MM.1S (cell line): ENCODE results near the gene HELZ2.

Source experiments
- DNase-seq: peaks from one replicate; pipeline ENCODE4 v3.0.0-alpha.2; 2015
- H2AFZ ChIP-seq: fragments of 300-600 bp; sonication (generic); 2 replicates; pipeline ENCODE4 v1.6.0; 2016; ENCODE audit warnings: antibody characterized with exemption, low read length
- H3F3A ChIP-seq: fragments of 300-600 bp; sonication (generic); 2 replicates; pipeline ENCODE4 v1.6.1; 2016; ENCODE audit warnings: mild to moderate bottlenecking, antibody characterized with exemption, low read length, moderate library complexity, mixed read lengths; ENCODE audit not compliant: insufficient read depth
- H3K27ac ChIP-seq: fragments of 300-600 bp; sonication (generic); 2 replicates; pipeline ENCODE4 v1.5.1; 2016; ENCODE audit warnings: mild to moderate bottlenecking, low read length
- H3K27me3 ChIP-seq: fragments of 300-600 bp; sonication (generic); replicated peaks from 2 replicates; pipeline ENCODE4 v1.6.0; 2016; ENCODE audit warnings: low read length; ENCODE audit not compliant: insufficient read depth
- H3K36me3 ChIP-seq: fragments of 300-600 bp; sonication (generic); replicated peaks from 2 replicates; pipeline ENCODE4 v1.6.1; 2016; ENCODE audit warnings: mild to moderate bottlenecking, low read length, mixed read lengths; ENCODE audit not compliant: insufficient read depth
- H3K4me1 ChIP-seq: fragments of 300-600 bp; sonication (generic); 2 replicates; pipeline ENCODE4 v1.6.1; 2016; ENCODE audit warnings: low read length, mixed read lengths
- H3K4me2 ChIP-seq: fragments of 300-600 bp; sonication (generic); 2 replicates; pipeline ENCODE4 v1.6.0; 2016; ENCODE audit warnings: low read depth, low read length
- H3K4me3 ChIP-seq: fragments of 300-600 bp; sonication (generic); 2 replicates; pipeline ENCODE4 v1.5.1; 2016; ENCODE audit warnings: low read length, mixed read lengths
- H3K79me2 ChIP-seq: fragments of 300-600 bp; sonication (generic); 2 replicates; pipeline ENCODE4 v1.6.1; 2016; ENCODE audit warnings: mixed run types, low read length, mixed read lengths
- H3K9ac ChIP-seq: fragments of 300-600 bp; sonication (generic); 2 replicates; pipeline ENCODE4 v1.6.1; 2016; ENCODE audit warnings: low read length, mixed read lengths
- H3K9me2 ChIP-seq: fragments of 300-600 bp; sonication (generic); replicated peaks from 2 replicates; pipeline ENCODE4 v1.6.1; 2016; ENCODE audit warnings: mild to moderate bottlenecking, low read length, mixed read lengths; ENCODE audit not compliant: insufficient read depth
- H3K9me3 ChIP-seq: fragments of 300-600 bp; sonication (generic); replicated peaks from 2 replicates; pipeline ENCODE4 v1.6.1; 2016; ENCODE audit warnings: mild to moderate bottlenecking, low read length, mixed read lengths; ENCODE audit not compliant: insufficient read depth
- H4K20me1 ChIP-seq: fragments of 300-600 bp; sonication (generic); 2 replicates; pipeline ENCODE4 v1.6.1; 2016; ENCODE audit warnings: mild to moderate bottlenecking, low read length, moderate library complexity, mixed read lengths; ENCODE audit not compliant: insufficient read depth
- CTCF ChIP-seq: fragments of 300-600 bp; sonication (generic); IDR thresholded peaks from 2 replicates; pipeline ENCODE4 v1.5.1; 2016; ENCODE audit warnings: antibody characterized with exemption, low read length, mixed read lengths
- EZH2 ChIP-seq: fragments of 300-600 bp; sonication (generic); optimal IDR thresholded peaks from 2 replicates; pipeline ENCODE3; 2017; ENCODE audit warnings: low read depth, mild to moderate bottlenecking, antibody characterized with exemption, low read length, mixed read lengths
- EZH2phosphoT487 ChIP-seq: fragments of 300-600 bp; sonication (generic); IDR thresholded peaks from 2 replicates; pipeline ENCODE4 v1.6.1; 2018; ENCODE audit warnings: antibody characterized with exemption, low read length

Gene HELZ2

GRCh38 chr20:63529180-63529860 is 44.7 kb downstream of the HELZ2 start:
- Histone ChIP-seq H3K36me3 (no peaks in the 10 kb centered on the region), H3K79me2 (no peaks in the 10 kb centered on the region), H3K4me2 (no peak overlapping the region), H3K9me3 (no peaks in the 10 kb centered on the region), H3F3A (peaks cover 7% of the 10 kb centered on the region), H3K9me2 (no peaks in the 10 kb centered on the region), H3K4me1 (no peaks in the 10 kb centered on the region), H3K4me3 (no peak overlapping the region), H3K27ac (no peak overlapping the region), H3K9ac (no peak overlapping the region), H4K20me1 (no peaks in the 10 kb centered on the region), H3K27me3 (peaks cover 56% of the 10 kb centered on the region), H2AFZ (no peak overlapping the region)
- DNase-seq: no peak
- TF ChIP-seq EZH2phosphoT487: no peak
- TF ChIP-seq CTCF: no peak
- TF ChIP-seq EZH2: no peak

- no peaks in the 10 kb centered on the region for H3K9me2 ChIP-seq
- no peak for DNase-seq
- H3K36me3 ChIP-seq: no peaks in the 10 kb centered on the region
- H3K27me3 ChIP-seq: peaks cover 44% of the 10 kb centered on the region
- no peak overlapping the region for H2AFZ ChIP-seq
- H3F3A ChIP-seq: peaks cover 7% of the 10 kb centered on the region
- peaks cover 4% of the 10 kb centered on the region; the same call in 1 of the 2 replicates for H3K79me2 ChIP-seq
- H3K4me1 ChIP-seq: no peaks in the 10 kb centered on the region
- no peak for TF ChIP-seq CTCF
- TF ChIP-seq EZH2: no peak
- H3K4me2 ChIP-seq: no peak overlapping the region
- no peak overlapping the region for H3K27ac ChIP-seq
- no peak overlapping the region for H3K4me3 ChIP-seq
- no peak overlapping the region for H3K9ac ChIP-seq
- no peaks in the 10 kb centered on the region for H3K9me3 ChIP-seq
- H4K20me1 ChIP-seq: no peaks in the 10 kb centered on the region
Measured at GRCh38 chr20:63527184-63527583, 46.9 kb downstream of the HELZ2 start.

- H3K27me3 ChIP-seq: peaks cover 39% of the 10 kb centered on the region
- no peak overlapping the region for H3K27ac ChIP-seq
- H3K79me2 ChIP-seq: peaks cover 14% of the 10 kb centered on the region
- no peak overlapping the region for H3K9ac ChIP-seq
- DNase-seq: no peak
- H3K36me3 ChIP-seq: no peaks in the 10 kb centered on the region
- H3K4me3 ChIP-seq: no peak overlapping the region
- H3K4me2 ChIP-seq: no peak overlapping the region
- H3F3A ChIP-seq: peaks cover 7% of the 10 kb centered on the region
- TF ChIP-seq EZH2phosphoT487 (no peak), EZH2 (no peak), CTCF (no peak)
- no peaks in the 10 kb centered on the region for H4K20me1 ChIP-seq
- no peaks in the 10 kb centered on the region for H3K9me2 ChIP-seq
- no peaks in the 10 kb centered on the region for H3K4me1 ChIP-seq
- no peaks in the 10 kb centered on the region for H3K9me3 ChIP-seq
- H2AFZ ChIP-seq: no peak overlapping the region
Measured at GRCh38 chr20:63525971-63526370, 48.1 kb downstream of the HELZ2 start.
